Brain microvascular endothelial cell (primary cell): ENCODE data around the gene PPP5C.
"Not testable (repeated sequence)": the region's sequence is repeated elsewhere in the genome, so short reads cannot be mapped to it uniquely, and the experiment has no call there.

Source experiments
- DNase-seq: peaks from one replicate; pipeline ENCODE4 v3.0.0-alpha.2; 2020
- H3K27ac ChIP-seq: fragments of 250-450 bp; sonication (Bioruptor Pico); 2 replicates; pipeline ENCODE4 v1.5.1; 2020; ENCODE audit warnings: mild to moderate bottlenecking, moderate library complexity
- H3K27me3 ChIP-seq: fragments of 250-450 bp; sonication (Bioruptor Pico); replicated peaks from 2 replicates; pipeline ENCODE4 v1.5.1; 2020; ENCODE audit warnings: mild to moderate bottlenecking
- H3K36me3 ChIP-seq: fragments of 250-450 bp; sonication (Bioruptor Pico); replicated peaks from 2 replicates; pipeline ENCODE4 v1.5.1; 2020; ENCODE audit warnings: mild to moderate bottlenecking
- H3K4me3 ChIP-seq: 2 replicates; pipeline ENCODE4 v1.5.1; 2011; ENCODE audit warnings: low read depth, mild to moderate bottlenecking, control low read depth, low read length, moderate library complexity
- CTCF ChIP-seq: IDR thresholded peaks from 2 replicates; pipeline ENCODE4 v1.5.1; 2011; ENCODE audit warnings: low read depth, mild to moderate bottlenecking, moderate library complexity, low read length, control low read depth, inconsistent platforms; ENCODE audit errors: missing control alignments
- in situ Hi-C: cut with HindIII; loops from 2 replicates; pipeline ENCODE4 v1.10.0; 2017; ENCODE audit warnings: low sequenced_read_pairs, low pct_ligation_motif_present

Gene PPP5C

GRCh38 chr19:46392837-46393236, 46.0 kb downstream of the PPP5C start:
- H3K36me3 ChIP-seq, result peaks cover 41% of the 10 kb centered on the region
- no peak overlapping the region for H3K4me3 ChIP-seq
- H3K27me3 ChIP-seq, result no peaks in the 10 kb centered on the region
- TF ChIP-seq CTCF, result no peak
- no peak for DNase-seq
- in situ Hi-C loops, result no loop called here
- no peak overlapping the region for H3K27ac ChIP-seq

DNA sequence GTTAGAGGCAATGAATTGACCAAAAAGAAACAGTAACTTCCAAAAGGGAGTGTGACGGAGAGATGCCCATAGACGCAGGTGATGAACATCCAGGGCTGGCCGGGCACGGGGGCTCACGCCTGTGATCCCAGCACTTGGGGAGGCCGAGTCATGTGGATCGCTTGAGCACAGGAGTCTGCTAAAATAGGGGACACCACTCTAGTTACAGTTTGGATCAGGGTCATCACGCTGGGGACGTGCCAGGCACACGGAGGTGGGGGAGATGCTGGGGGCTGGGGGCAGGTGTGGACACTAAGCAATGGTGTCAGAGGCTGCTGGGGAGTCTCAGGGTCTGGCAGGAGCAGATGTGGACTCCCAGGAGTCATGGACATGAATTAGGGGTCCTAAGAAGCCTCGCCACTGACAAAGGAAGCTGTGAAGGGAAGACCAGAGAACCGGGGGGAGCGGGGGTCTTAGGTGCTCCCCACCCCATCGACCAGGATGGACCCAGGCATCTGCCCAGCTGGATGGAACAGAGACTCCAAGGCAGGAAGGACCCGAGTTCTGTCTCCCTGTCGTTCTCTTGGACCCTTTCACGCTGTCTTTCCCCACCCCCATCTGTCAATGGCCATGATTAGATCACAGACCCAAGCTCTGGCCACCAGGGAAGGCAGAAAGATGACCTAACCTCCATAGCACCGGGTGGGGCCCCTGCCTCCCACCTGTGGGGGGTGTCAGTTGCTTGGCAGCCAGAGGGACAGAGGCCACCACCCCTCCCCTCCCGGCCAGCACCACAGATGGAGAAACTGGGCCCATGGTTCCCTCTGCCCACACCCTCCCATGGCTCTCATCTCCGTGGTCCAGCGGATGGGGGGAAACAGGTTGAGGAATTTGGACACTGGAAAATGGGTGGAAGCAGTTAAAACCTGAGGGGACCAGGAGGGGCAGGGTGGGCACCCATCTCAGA, 46.8 kb downstream of the PPP5C start:
- no peak for TF ChIP-seq CTCF
- Histone ChIP-seq H3K36me3 (peaks cover 33% of the 10 kb centered on the region), H3K27me3 (no peaks in the 10 kb centered on the region), H3K27ac (no peak overlapping the region), H3K4me3 (no peak overlapping the region)
- in situ Hi-C loops, result no loop called here
- no peak for DNase-seq

- no peak for TF ChIP-seq CTCF
- no peak for DNase-seq
- H3K36me3 ChIP-seq, result peaks cover 26% of the 10 kb centered on the region
- in situ Hi-C loops, result no loop called here
- H3K27me3 ChIP-seq, result no peaks in the 10 kb centered on the region
- no peak overlapping the region for H3K27ac ChIP-seq
- no peak overlapping the region for H3K4me3 ChIP-seq
Measured at GRCh38 chr19:46394402-46394797, 47.5 kb downstream of the PPP5C start.

DNA sequence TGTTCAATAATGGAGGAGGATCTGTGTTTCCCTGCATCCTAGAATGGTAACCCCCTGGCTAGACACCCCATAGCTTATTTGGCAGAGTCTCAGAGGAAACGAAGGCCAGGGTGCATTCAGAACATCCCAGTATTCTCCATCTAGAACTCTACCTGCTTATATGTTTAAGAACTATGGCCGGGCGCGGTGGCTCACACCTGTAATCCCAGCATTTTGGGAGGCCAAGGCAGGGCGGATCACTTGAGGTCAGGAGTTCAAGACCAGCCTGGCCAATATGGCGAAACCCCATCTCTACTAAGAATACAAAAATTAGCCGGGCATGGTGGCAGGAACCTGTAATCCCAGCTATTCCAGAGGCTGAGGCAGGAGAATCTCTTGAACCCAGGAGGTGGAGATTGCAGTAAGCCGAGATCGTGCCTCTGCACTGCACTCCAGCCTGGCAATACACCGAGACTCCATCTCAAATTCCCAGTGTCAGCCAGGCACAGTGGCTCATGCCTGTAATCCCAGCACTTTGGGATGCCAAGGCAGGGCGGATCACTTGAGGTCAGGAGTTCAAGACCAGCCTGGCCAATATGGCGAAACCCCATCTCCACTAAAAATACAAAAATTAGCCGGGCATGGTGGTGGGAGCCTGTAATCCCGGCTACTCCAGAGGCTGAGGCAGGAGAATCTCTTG, 51.1 kb downstream of the PPP5C start:
- DNase-seq, H3K36me3 ChIP-seq, H3K4me3 ChIP-seq, H3K27me3 ChIP-seq, H3K27ac ChIP-seq, in situ Hi-C loops: not testable (repeated sequence)

DNA sequence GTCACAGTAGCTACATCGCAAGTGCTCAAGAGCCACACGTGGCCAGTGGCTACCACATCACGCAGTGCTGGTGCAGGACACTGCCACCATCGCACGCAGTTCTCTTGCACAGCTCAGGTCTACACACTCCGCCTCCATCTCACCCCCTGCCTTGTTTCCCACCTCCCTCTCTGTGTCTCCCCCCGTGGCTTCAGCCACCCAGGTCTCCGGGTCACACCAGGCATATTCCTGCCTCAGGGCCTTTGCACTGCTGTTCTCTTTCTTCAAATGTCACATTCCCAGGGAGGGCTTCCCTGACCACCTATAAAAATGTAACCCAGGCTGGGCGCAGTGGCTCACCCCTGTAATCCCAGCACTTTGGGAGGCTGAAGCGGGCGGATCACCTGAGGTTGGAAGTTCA, 55.8 kb downstream of the PPP5C start:
- DNase-seq, result no peak
- Histone ChIP-seq H3K27me3 (no peaks in the 10 kb centered on the region), H3K27ac (no peak overlapping the region), H3K4me3 (no peak overlapping the region), H3K36me3 (no peaks in the 10 kb centered on the region)
- no peak for TF ChIP-seq CTCF
- in situ Hi-C loops, result no loop called here

GRCh38 chr19:46404055-46404752, 57.3 kb downstream of the PPP5C start:
- no peaks in the 10 kb centered on the region for H3K36me3 ChIP-seq
- DNase-seq, result no peak
- no peaks in the 10 kb centered on the region for H3K27me3 ChIP-seq
- no peak for TF ChIP-seq CTCF
- no peak overlapping the region for H3K27ac ChIP-seq
- H3K4me3 ChIP-seq, result peak overlapping the region; percentile 40
- in situ Hi-C loops, result no loop called here
